Myocyte (in vitro differentiated cells): ENCODE results near the gene MRPL9. TPM values are rescaled to one million over a fixed set of nuclear protein-coding genes. Genes with fewer than 3 reads are reported as not detected.

ENCODE experiments used
- DNase-seq: peaks from one replicate; pipeline ENCODE4 v3.0.0-alpha.2; 2012; ENCODE audit warnings: low read depth
- total RNA-seq: library from RNA; depleted of rRNA; stranded (reverse); fragments of >200 nt; gene quantifications from 2 replicates; pipeline ENCODE4 v1.2.3, GENCODE V29; 2014

The MRPL9 gene
- total RNA-seq, 1 donor from 2014 or later = 66.5 TPM

DNA sequence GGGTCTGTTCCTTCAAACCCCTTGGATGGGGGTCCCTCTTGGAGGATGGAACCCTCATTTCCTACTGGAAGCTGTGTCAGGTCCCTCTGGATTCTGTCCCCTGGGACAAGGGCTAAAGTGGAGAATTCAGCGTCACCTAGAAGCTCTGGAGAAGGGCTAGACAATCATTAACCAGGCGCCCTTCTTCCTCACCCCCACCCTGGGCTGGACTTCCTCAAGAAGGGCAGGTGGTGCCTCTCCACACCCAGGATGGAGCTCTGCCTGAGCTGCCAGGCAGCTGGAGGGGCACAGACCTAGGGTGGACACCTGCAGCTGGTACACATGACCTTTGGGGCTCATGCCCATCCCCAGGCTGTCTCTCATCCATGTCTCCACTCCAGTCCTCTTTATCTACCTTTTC is 50.3 kb downstream of the MRPL9 start:
- DNase-seq = no peak

DNA sequence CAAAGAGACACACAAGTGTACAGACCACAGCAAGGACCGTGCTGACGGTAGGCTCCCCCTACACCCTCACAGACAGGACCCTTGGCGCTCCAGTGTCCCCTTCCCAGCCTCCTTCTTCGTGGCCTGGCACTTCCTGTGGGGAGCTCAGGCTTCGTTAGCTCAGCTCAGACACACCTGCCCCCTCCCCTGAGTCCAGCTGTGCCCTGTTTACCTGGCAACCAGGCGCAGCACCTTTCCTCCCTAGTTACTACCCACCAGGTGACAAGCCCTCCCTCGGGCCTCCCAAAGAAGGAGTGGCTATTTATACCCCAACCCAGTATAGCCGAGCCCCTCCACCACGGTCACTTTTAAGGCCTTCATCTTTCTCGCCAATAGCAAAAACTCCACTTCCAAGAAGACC is 51.3 kb downstream of the MRPL9 start:
- DNase-seq = no peak

DNA sequence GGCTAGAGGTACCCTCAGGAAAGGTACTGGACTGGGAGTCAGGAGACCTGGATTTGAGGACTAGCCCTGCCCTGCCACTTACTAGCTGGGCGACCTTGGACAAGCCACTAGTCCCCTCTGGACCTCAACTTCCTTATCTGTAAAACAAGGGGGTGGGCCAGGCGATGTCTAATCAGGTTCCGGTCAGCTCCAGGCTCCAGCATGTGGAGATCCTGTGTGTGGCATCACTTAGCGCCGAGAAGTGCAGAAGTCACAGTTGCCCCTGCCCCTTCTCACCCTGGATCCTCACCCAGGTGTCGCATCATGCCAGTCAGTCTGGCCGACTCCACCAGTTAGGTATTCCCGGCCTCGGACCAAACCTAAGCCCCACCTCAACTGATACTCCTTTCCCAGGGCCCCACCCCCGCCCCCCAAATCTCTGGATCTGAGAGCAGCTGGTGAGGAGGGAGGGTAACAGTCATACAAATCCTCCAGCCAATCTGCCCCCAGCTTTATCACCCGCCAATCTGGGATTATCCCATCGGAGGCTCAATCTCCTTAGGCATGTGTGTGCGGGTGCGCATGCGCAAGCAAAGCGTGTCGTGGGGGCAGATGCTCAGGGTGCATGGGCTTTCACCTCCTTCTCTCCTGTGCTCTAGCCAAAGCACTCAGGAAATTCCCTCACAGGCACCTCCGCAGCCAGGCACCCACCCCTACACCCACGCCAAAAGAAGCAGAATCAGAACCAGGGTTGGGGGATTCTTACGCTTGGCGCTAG is 52.1 kb downstream of the MRPL9 start:
- DNase-seq = no peak

DNA sequence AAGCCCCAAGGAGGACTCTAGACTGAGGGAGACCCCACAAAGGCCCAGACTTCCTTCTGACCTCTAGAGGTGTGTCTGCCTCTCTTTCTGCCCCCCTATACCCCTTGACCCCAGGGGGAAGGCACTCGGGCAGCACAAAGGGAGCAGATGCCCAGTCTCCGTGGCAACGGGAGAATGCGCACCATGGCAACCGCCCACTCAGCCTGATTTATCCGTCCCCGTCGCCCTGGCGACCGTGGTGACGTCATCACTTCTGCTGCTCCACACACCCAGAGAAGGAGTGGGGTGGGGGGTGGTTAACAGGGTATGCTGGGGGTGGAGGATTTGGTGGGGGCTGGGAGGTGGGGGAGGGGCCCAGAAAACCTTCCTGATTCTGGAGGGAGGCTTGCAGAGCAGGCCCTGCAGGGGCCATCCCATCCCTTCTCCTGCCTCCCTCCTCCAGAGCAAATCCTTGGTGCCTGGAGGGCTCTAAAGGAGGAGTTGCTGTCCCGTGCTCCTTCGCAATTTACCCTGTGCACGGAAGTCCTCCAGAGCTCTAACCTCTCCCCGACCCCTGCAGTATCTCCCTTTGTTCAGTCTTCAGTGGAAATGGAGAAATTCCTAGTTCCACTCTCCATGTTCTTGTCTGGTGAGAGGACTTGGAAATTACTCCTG is 53.0 kb downstream of the MRPL9 start:
- peak; percentile 23 for DNase-seq

Other genes with a start within 250 kb of the MRPL9 start
- gene TUFT1, start 223.2 kb downstream of the MRPL9 start, total RNA-seq = 31.4 and 45.5 TPM in 2 replicates
- gene SNX27, start 151.4 kb downstream of the MRPL9 start, total RNA-seq = 27.9 and 29.6 TPM in 2 replicates
- not detected in 2 replicates for gene CELF3, start 46.7 kb downstream of the MRPL9 start, total RNA-seq
- not detected in 2 replicates for gene RIIAD1, start 42.0 kb downstream of the MRPL9 start, total RNA-seq
- gene TDRKH, start 27.0 kb upstream of the MRPL9 start, total RNA-seq = 5.1 and 10.1 TPM in 2 replicates
- gene LINGO4, start 41.9 kb upstream of the MRPL9 start, total RNA-seq = not detected in 2 replicates
- gene RORC, start 68.3 kb upstream of the MRPL9 start, total RNA-seq = 0.72 and 1.4 TPM in 2 replicates
- not detected in 2 replicates for gene C2CD4D, start 76.3 kb upstream of the MRPL9 start, total RNA-seq
- gene THEM5, start 90.2 kb upstream of the MRPL9 start, total RNA-seq = not detected in 2 replicates
- 12.2 and 12.8 TPM in 2 replicates for gene THEM4, start 146.0 kb upstream of the MRPL9 start, total RNA-seq
- 31.6 and 36.0 TPM in 2 replicates for gene S100A10, start 230.4 kb upstream of the MRPL9 start, total RNA-seq